Neuronal stem cell (in vitro differentiated cells): ENCODE results near the gene CPNE7.

Source experiments
- DNase-seq: peaks from one replicate; pipeline ENCODE4 v3.0.0-alpha.2; 2013; ENCODE audit warnings: low spot score
- H2AFZ ChIP-seq: one replicate; pipeline ENCODE4 v1.6.1; 2013; ENCODE audit warnings: mild to moderate bottlenecking, low read length, inconsistent platforms
- H2AK5ac ChIP-seq: 2 replicates; pipeline ENCODE4 v1.6.1; 2013; ENCODE audit warnings: low read depth, mild to moderate bottlenecking, inconsistent platforms, low read length, moderate library complexity, mixed read lengths
- H2BK120ac ChIP-seq: 2 replicates; pipeline ENCODE4 v1.6.1; 2013; ENCODE audit warnings: low read depth, mild to moderate bottlenecking, inconsistent platforms, low read length, moderate library complexity, mixed read lengths
- H2BK12ac ChIP-seq: one replicate; pipeline ENCODE4 v1.6.1; 2013; ENCODE audit warnings: low read length, inconsistent platforms
- H2BK15ac ChIP-seq: 2 replicates; pipeline ENCODE4 v1.6.1; 2013; ENCODE audit warnings: mild to moderate bottlenecking, low read length, inconsistent platforms, mixed read lengths
- H2BK5ac ChIP-seq: one replicate; pipeline ENCODE4 v1.6.1; 2013; ENCODE audit warnings: inconsistent platforms, mild to moderate bottlenecking, low read length, moderate library complexity
- H3K14ac ChIP-seq: one replicate; pipeline ENCODE4 v1.6.1; 2013; ENCODE audit warnings: low read length, inconsistent platforms
- H3K18ac ChIP-seq: 2 replicates; pipeline ENCODE4 v1.6.1; 2013; ENCODE audit warnings: low read length, inconsistent platforms
- H3K23ac ChIP-seq: 2 replicates; pipeline ENCODE4 v1.6.1; 2013; ENCODE audit warnings: low read depth, mild to moderate bottlenecking, mixed read lengths, low read length, inconsistent platforms; ENCODE audit not compliant: poor library complexity
- H3K27ac ChIP-seq: replicated peaks from 3 replicates; pipeline ENCODE4 v1.5.1; 2013; ENCODE audit warnings: low read length, inconsistent platforms
- H3K27me3 ChIP-seq, 3 experiments: 2 replicates each; pipeline ENCODE4 v1.6.1; 2013; ENCODE audit warnings: low read length in 3 of 3, mild to moderate bottlenecking in 2 of 3, inconsistent platforms in 1 of 3, low read depth in 1 of 3, mixed read lengths in 1 of 3, moderate library complexity in 1 of 3; ENCODE audit not compliant: control insufficient read depth in 3 of 3, insufficient read depth in 3 of 3
- H3K36me3 ChIP-seq, 2 donors: replicated peaks in 1 of 2; 2 replicates each; pipeline ENCODE4 v1.6.1; 2013; ENCODE audit warnings: low read length in 2 of 2; ENCODE audit not compliant: control insufficient read depth in 2 of 2, insufficient read depth in 2 of 2
- H3K4ac ChIP-seq: 2 replicates; pipeline ENCODE4 v1.6.1; 2013; ENCODE audit warnings: inconsistent platforms, mild to moderate bottlenecking, low read length, moderate library complexity
- H3K4me1 ChIP-seq, 2 donors: 1 replicate in 1 of 2; 2 replicates in 1 of 2; pipeline ENCODE4 v1.6.1; 2013; ENCODE audit warnings: low read length in 2 of 2, low read depth in 1 of 2; ENCODE audit not compliant: control insufficient read depth in 2 of 2, insufficient read depth in 1 of 2
- H3K4me2 ChIP-seq: one replicate; pipeline ENCODE4 v1.6.1; 2013; ENCODE audit warnings: mild to moderate bottlenecking, low read length, inconsistent platforms; ENCODE audit not compliant: insufficient read depth, poor library complexity, severe bottlenecking
- H3K4me3 ChIP-seq, 2 donors: 2 replicates each; pipeline ENCODE4 v1.5.1; 2013; ENCODE audit warnings: low read length in 2 of 2, mild to moderate bottlenecking in 2 of 2, inconsistent platforms in 1 of 2, moderate library complexity in 1 of 2
- H3K79me1 ChIP-seq: one replicate; pipeline ENCODE4 v1.6.1; 2013; ENCODE audit warnings: low read depth, mild to moderate bottlenecking, inconsistent platforms, low read length, moderate library complexity
- H3K9ac ChIP-seq: one replicate; pipeline ENCODE4 v1.6.1; 2013; ENCODE audit warnings: mild to moderate bottlenecking, low read depth, low read length, inconsistent platforms; ENCODE audit not compliant: poor library complexity
- H3K9me3 ChIP-seq, 2 donors: replicated peaks in 1 of 2; 2 replicates each; pipeline versions ENCODE3 to v1.6.1; 2013; ENCODE audit warnings: low read length in 2 of 2, mild to moderate bottlenecking in 2 of 2, inconsistent platforms in 1 of 2, low read depth in 1 of 2, mixed read lengths in 1 of 2, moderate library complexity in 1 of 2; ENCODE audit not compliant: control insufficient read depth in 2 of 2, insufficient read depth in 1 of 2
- H4K8ac ChIP-seq: one replicate; pipeline ENCODE4 v1.6.1; 2013; ENCODE audit warnings: low read depth, mild to moderate bottlenecking, inconsistent platforms, low read length, moderate library complexity
- H4K91ac ChIP-seq: one replicate; pipeline ENCODE4 v1.6.1; 2013; ENCODE audit warnings: low read length, low read depth, mild to moderate bottlenecking, inconsistent platforms; ENCODE audit not compliant: poor library complexity
- WGBS, 2 donors: extraction: QIAGEN DNeasy Blood & Tissue Kit; methylation state at CpG; one replicate each; pipeline ENCODE4 v1.1.7; 2013; ENCODE audit warnings: missing lambda C conversion rate in 2 of 2, mixed read lengths in 1 of 2; ENCODE audit not compliant: insufficient read length in 2 of 2, insufficient replicate concordance in 1 of 2; ENCODE audit errors: extremely low coverage in 2 of 2; 5-methylcytosine and 5-hydroxymethylcytosine counted together

CPNE7 gene

DNA sequence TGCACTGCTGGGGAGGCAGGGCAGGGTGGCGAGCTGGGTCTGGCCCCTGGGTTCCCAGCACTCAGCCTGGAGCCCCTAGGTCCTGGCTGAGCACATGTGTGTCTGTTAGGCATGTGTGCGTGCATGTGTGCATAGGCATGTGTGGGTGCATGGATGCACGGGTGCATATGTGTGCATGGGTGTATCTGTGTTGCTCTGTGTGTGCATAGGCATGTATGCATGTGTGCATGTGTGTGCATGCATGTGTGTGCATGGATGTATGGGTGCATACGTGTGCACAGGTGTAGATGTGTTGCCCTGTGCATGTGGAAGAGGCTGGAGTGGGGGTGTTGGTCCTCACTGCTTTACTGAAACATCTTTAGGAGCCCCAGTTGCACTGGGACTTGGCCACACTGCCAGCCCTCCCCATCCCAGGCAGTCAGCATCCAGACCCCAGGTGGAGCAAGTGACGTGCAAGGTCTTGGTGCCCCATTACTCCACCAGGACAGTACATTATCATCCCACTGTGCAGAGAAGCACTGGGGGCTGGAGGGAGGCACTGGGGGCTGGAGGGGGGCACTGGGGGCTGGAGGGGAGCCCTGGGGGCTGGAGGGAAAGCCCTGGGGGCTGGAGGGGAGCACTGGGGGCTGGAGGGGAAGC is 27.5 kb downstream of the CPNE7 start:
- H2BK15ac ChIP-seq: no peak overlapping the region
- no peak overlapping the region for H3K4me2 ChIP-seq
- WGBS, 2 donors: no CpG with 5 or more reads among the region's 5 CpGs
- H3K9ac ChIP-seq: no peak overlapping the region
- no peak overlapping the region for H3K4ac ChIP-seq
- H3K14ac ChIP-seq: no peak overlapping the region
- no peaks in the 10 kb centered on the region for H3K36me3 ChIP-seq
- H2BK5ac ChIP-seq: no peak overlapping the region
- H3K18ac ChIP-seq: peak overlapping the region; percentile 69
- H3K23ac ChIP-seq: peak overlapping the region; percentile 12
- peaks cover 20 to 35% of the 10 kb centered on the region in 2 donors for H3K4me1 ChIP-seq
- peaks cover 0 to 4% (median 0%) of the 10 kb centered on the region in 3 experiments for H3K27me3 ChIP-seq
- peak overlapping the region; percentile 5 for H2BK12ac ChIP-seq
- H2AFZ ChIP-seq: peak overlapping the region; percentile 53
- no peak overlapping the region for H4K8ac ChIP-seq
- no peak for DNase-seq
- H3K79me1 ChIP-seq: no peaks in the 10 kb centered on the region
- peak overlapping the region; percentile 93 for H2AK5ac ChIP-seq
- no peaks in the 10 kb centered on the region for H3K9me3 ChIP-seq
- no peak overlapping the region for H4K91ac ChIP-seq
- peak overlapping the region in 1 of 2 donors; percentile 12 for H3K4me3 ChIP-seq
- H2BK120ac ChIP-seq: no peak overlapping the region
- H3K27ac ChIP-seq: no peak overlapping the region

DNA sequence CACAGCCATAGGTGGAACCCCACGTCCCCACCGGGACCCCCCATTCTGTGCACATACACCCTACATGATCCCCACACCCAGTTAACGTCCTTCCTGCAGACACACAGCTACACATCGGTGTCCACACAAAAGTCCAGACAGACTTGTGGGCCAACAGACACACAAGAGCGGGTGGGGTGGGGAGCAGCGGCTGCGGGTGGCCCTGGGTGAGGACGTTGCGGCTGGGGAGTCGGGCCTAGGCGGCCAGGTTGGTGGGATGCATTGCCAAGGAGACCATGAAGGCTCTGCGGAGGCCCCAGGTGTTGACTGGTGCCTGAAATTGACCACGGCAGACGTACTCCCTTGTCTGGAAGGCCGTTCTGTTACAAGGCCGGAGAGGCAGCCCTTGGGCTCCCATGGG is 29.2 kb downstream of the CPNE7 start:
- H3K14ac ChIP-seq: peak overlapping the region; percentile 0
- peak overlapping the region; percentile 73 for H3K23ac ChIP-seq
- DNase-seq: no peak
- no CpG with 5 or more reads among the region's 16 CpGs for WGBS, 2 donors
- no peak overlapping the region for H4K91ac ChIP-seq
- no peaks in the 10 kb centered on the region for H3K79me1 ChIP-seq
- H3K4me1 ChIP-seq: peaks cover 17 to 34% of the 10 kb centered on the region in 2 donors
- H2AFZ ChIP-seq: no peak overlapping the region
- peak overlapping the region; percentile 81 for H2BK120ac ChIP-seq
- H3K4me3 ChIP-seq: no peak overlapping the region
- no peak overlapping the region for H3K4me2 ChIP-seq
- H3K27me3 ChIP-seq: peaks cover 0 to 4% (median 0%) of the 10 kb centered on the region in 3 experiments
- H3K18ac ChIP-seq: no peak overlapping the region
- no peak overlapping the region for H3K27ac ChIP-seq
- no peak overlapping the region for H2BK5ac ChIP-seq
- no peaks in the 10 kb centered on the region for H3K9me3 ChIP-seq
- no peak overlapping the region for H4K8ac ChIP-seq
- H3K4ac ChIP-seq: no peak overlapping the region
- H2BK12ac ChIP-seq: peak overlapping the region; percentile 90
- H3K36me3 ChIP-seq: no peaks in the 10 kb centered on the region
- no peak overlapping the region for H3K9ac ChIP-seq
- peak overlapping the region; percentile 97 for H2AK5ac ChIP-seq
- peak overlapping the region; percentile 94 for H2BK15ac ChIP-seq

DNA sequence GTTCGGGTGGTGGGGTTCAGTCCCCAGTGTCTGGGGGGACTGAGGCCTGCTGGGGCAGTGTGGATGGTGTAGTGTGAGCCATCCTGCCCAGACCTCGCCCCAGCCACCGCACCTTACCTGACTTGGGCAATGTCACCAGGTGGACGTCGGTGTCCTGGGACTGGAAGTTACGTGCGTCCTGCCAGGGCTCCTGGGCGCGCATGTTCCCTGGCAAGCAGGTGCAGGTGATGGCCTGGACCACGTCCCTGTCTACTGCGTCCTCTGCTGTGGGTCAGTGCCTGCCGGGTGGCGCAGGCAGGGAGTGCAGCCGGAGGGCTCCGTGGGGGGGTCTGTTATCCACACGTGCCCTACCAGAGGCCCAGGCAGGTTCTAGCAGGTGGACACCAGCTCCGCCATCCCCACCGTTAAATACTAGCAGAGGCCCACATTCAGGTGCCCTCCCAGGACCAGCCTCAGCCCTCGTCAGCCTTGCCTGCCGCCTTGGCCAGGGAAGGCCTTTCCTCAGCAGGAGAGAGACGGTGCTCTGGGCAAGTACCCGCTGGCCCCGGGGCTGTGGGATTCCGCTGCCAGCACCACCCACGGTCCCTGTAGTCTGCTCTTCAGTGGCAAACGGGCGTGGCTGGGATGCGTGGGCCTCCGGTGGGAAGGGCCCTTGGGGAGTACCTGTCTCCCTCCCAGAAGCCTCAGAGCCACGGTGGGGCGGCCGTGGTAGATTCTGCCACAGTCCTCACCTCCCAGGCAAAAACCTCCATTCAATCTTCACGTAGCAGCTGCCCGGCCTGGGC is 29.8 kb downstream of the CPNE7 start:
- no peak for DNase-seq
- H4K8ac ChIP-seq: no peak overlapping the region
- H3K27ac ChIP-seq: no peak overlapping the region
- H2AFZ ChIP-seq: no peak overlapping the region
- H3K4ac ChIP-seq: no peak overlapping the region
- peak overlapping the region; percentile 87 for H2BK5ac ChIP-seq
- no CpG with 5 or more reads among the region's 34 CpGs for WGBS, 2 donors
- H2AK5ac ChIP-seq: peak overlapping the region; percentile 97
- H3K79me1 ChIP-seq: no peaks in the 10 kb centered on the region
- H3K9ac ChIP-seq: peak overlapping the region; percentile 60
- no peak overlapping the region for H3K4me3 ChIP-seq
- peak overlapping the region; percentile 81 for H2BK120ac ChIP-seq
- H3K14ac ChIP-seq: no peak overlapping the region
- H4K91ac ChIP-seq: no peak overlapping the region
- H3K23ac ChIP-seq: peak overlapping the region; percentile 73
- H3K18ac ChIP-seq: peak overlapping the region; percentile 87
- peaks cover 0 to 4% (median 0%) of the 10 kb centered on the region in 3 experiments for H3K27me3 ChIP-seq
- no peaks in the 10 kb centered on the region for H3K36me3 ChIP-seq
- H2BK15ac ChIP-seq: peak overlapping the region; percentile 94
- H3K9me3 ChIP-seq: no peaks in the 10 kb centered on the region
- H3K4me1 ChIP-seq: peaks cover 17 to 28% of the 10 kb centered on the region in 2 donors
- peak overlapping the region; percentile 90 for H2BK12ac ChIP-seq
- H3K4me2 ChIP-seq: no peak overlapping the region

DNA sequence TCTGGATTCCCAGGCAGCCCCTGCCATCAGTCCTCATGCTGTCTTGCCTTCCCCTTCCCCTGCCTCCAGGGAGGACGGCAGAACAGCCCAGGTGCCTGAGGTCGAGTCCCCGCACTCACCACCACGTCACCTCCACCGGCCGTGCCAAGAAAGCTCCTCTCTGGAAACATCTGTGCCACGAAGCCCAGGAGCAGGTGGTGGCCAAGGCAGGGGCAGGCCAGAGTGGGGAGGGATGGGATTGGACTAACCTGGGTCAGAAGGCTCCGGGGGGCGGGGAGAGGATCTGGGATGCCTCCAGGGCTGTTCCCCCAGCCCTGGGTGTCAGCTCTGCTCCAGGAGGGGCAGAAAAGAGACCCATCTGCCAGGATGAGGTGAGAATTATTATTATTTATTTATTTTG is 30.4 kb downstream of the CPNE7 start:
- Histone ChIP-seq H3K4me2 (no peak overlapping the region), H3K79me1 (no peaks in the 10 kb centered on the region), H2BK12ac (peak overlapping the region; percentile 4), H2BK15ac (peak overlapping the region; percentile 94), H3K27ac (no peak overlapping the region), H3K36me3 (no peaks in the 10 kb centered on the region), H3K4ac (no peak overlapping the region), H4K8ac (no peak overlapping the region), H3K4me3 (no peak overlapping the region), H2BK120ac (peak overlapping the region; percentile 44), H2BK5ac (peak overlapping the region; percentile 87), H4K91ac (no peak overlapping the region), H3K18ac (peak overlapping the region; percentile 85), H2AFZ (no peak overlapping the region), H3K9me3 (no peaks in the 10 kb centered on the region), H3K14ac (peak overlapping the region; percentile 5), H3K23ac (peak overlapping the region; percentile 73), H3K27me3 (peaks cover 0 to 4% (median 0%) of the 10 kb centered on the region in 3 experiments), H2AK5ac (peak overlapping the region; percentile 97), H3K4me1 (peaks cover 17 to 22% of the 10 kb centered on the region in 2 donors), H3K9ac (no peak overlapping the region)
- DNase-seq: no peak
- WGBS, 2 donors: no CpG with 5 or more reads among the region's 9 CpGs
